Measurements from ENCODE around the gene GNA15. TPM values are rescaled to one million over a fixed set of nuclear protein-coding genes. Genes with fewer than 3 reads are reported as not detected.
A peak's percentile ranks its signal among the peaks of the same experiment; 100 is the strongest.

The GNA15 gene
- total RNA-seq, 6 donors from 2014 or later, result 19.0 to 31.4 (median 28.4) TPM

- H3K36me3 ChIP-seq, result no peaks in the 10 kb centered on the region
- H3K9me3 ChIP-seq, result no peaks in the 10 kb centered on the region
- TF ChIP-seq CTCF (IDR thresholded peaks at IDR 0.05) (no peak), POLR2AphosphoS5 (IDR thresholded peaks at IDR 0.05) (peak; percentile 52 to 71), EP300 (IDR thresholded peaks at IDR 0.05) (no peak), POLR2A (IDR thresholded peaks at IDR 0.05) (peak in 1 of 4 donors; percentile 35)
- peak; percentile 2 to 24 for ATAC-seq (ENCODE audit: low FRiP score in 2 of 2)
- peak overlapping the region in 3 of 4 donors; percentile 93 to 96 (median 96) for H3K4me3 ChIP-seq
- peak; percentile 51 to 87 for DNase-seq
- 31 to 37% methylated on average over 16 to 40 of the region's 40 CpGs for WGBS, 2 donors
- peaks cover 73 to 93% (median 80%) of the 10 kb centered on the region in 4 donors for H3K4me1 ChIP-seq
- H3K27ac ChIP-seq, result peak overlapping the region; percentile 77 to 91 (median 86)
- H3K27me3 ChIP-seq, result peaks cover 0 to 3% (median 1%) of the 10 kb centered on the region in 4 donors
Observed at GRCh38 chr19:3098515-3099346, 37.1 kb upstream of the GNA15 start.

- H3K27ac ChIP-seq, result peak overlapping the region; percentile 77 to 91 (median 86)
- no peaks in the 10 kb centered on the region for H3K36me3 ChIP-seq
- H3K4me3 ChIP-seq, result peak overlapping the region in 3 of 4 donors; percentile 93 to 96 (median 96)
- no peaks in the 10 kb centered on the region for H3K9me3 ChIP-seq
- peaks cover 0 to 3% (median 1%) of the 10 kb centered on the region in 4 donors for H3K27me3 ChIP-seq
- DNase-seq, result peak in 1 of 2 donors; percentile 62
- ATAC-seq (ENCODE audit: low FRiP score in 2 of 2), result no peak
- WGBS, 2 donors, result 61 to 88% methylated on average over 8 to 28 of the region's 29 CpGs
- H3K4me1 ChIP-seq, result peaks cover 81 to 100% (median 88%) of the 10 kb centered on the region in 4 donors
- TF ChIP-seq POLR2AphosphoS5 (IDR thresholded peaks at IDR 0.05), result no peak
- no peak for TF ChIP-seq EP300 (IDR thresholded peaks at IDR 0.05)
- no peak for TF ChIP-seq CTCF (IDR thresholded peaks at IDR 0.05)
- TF ChIP-seq POLR2A (IDR thresholded peaks at IDR 0.05), result no peak
Observed at GRCh38 chr19:3099347-3100145, 36.3 kb upstream of the GNA15 start.

GRCh38 chr19:3100331-3100730 lies 35.5 kb upstream of the GNA15 start:
- ATAC-seq (ENCODE audit: low FRiP score in 2 of 2) (no peak), DNase-seq (peak in 1 of 2 donors; percentile 69)
- no peak for TF ChIP-seq POLR2AphosphoS5 (IDR thresholded peaks at IDR 0.05)
- no peak for TF ChIP-seq CTCF (IDR thresholded peaks at IDR 0.05)
- no peak for TF ChIP-seq EP300 (IDR thresholded peaks at IDR 0.05)
- no peak for TF ChIP-seq POLR2A (IDR thresholded peaks at IDR 0.05)
- H3K36me3 ChIP-seq, result no peaks in the 10 kb centered on the region
- no peak overlapping the region for H3K4me3 ChIP-seq
- 78 to 87% methylated on average over 5 to 10 of the region's 14 CpGs for WGBS, 2 donors
- peaks cover 0 to 3% (median under 1%) of the 10 kb centered on the region in 4 donors for H3K27me3 ChIP-seq
- H3K9me3 ChIP-seq, result no peaks in the 10 kb centered on the region
- H3K4me1 ChIP-seq, result peaks cover 82 to 99% (median 84%) of the 10 kb centered on the region in 4 donors
- H3K27ac ChIP-seq, result peak overlapping the region; percentile 77 to 91 (median 86)

- no peak overlapping the region for H3K4me3 ChIP-seq
- no peak for TF ChIP-seq POLR2AphosphoS5 (IDR thresholded peaks at IDR 0.05)
- TF ChIP-seq POLR2A (IDR thresholded peaks at IDR 0.05), result no peak
- no peak for TF ChIP-seq CTCF (IDR thresholded peaks at IDR 0.05)
- TF ChIP-seq EP300 (IDR thresholded peaks at IDR 0.05), result no peak
- 86 to 100% methylated on average over 3 to 30 of the region's 34 CpGs for WGBS, 2 donors
- H3K36me3 ChIP-seq, result no peaks in the 10 kb centered on the region
- H3K27me3 ChIP-seq, result peaks cover 0 to 3% (median 0%) of the 10 kb centered on the region in 4 donors
- DNase-seq, result peak in 1 of 2 donors; percentile 70
- H3K4me1 ChIP-seq, result peaks cover 80 to 99% (median 83%) of the 10 kb centered on the region in 4 donors
- H3K27ac ChIP-seq, result peak overlapping the region; percentile 77 to 91 (median 86)
- no peaks in the 10 kb centered on the region for H3K9me3 ChIP-seq
- no peak for ATAC-seq (ENCODE audit: low FRiP score in 2 of 2)
Observed at GRCh38 chr19:3100747-3101730, 34.8 kb upstream of the GNA15 start.
